Lung (tissue), 12 donors: Measurements from ENCODE around the gene UGT1A8. TPM values are rescaled to one million over a fixed set of nuclear protein-coding genes. Genes with fewer than 3 reads are reported as not detected.
A peak's percentile ranks its signal among the peaks of the same experiment; 100 is the strongest.

ENCODE experiments used
- ATAC-seq: fragments of 200-7000 bp; cut with Tn5 transposase; one replicate; pipeline ENCODE4 v1.9.1; 2020; ENCODE audit warnings: moderate number of reproducible peaks; ENCODE audit not compliant: insufficient read depth, low FRiP score
- DNase-seq, 3 donors: peaks; one replicate each; pipeline ENCODE4 v3.0.0-alpha.2; 2013 to 2017
- H3K27ac ChIP-seq, 2 donors: one replicate each; pipeline ENCODE4 v1.5.1; 2013; ENCODE audit warnings: mild to moderate bottlenecking in 2 of 2, moderate library complexity in 2 of 2, control low read depth in 1 of 2, inconsistent platforms in 1 of 2, low read depth in 1 of 2, low read length in 1 of 2
- H3K27me3 ChIP-seq, 3 donors: one replicate each; pipeline ENCODE4 v1.5.1; 2013; ENCODE audit warnings: low read length in 2 of 3; ENCODE audit not compliant: control insufficient read depth in 3 of 3, insufficient read depth in 3 of 3
- H3K36me3 ChIP-seq, 4 donors: one replicate each; pipeline ENCODE4 v1.5.1; 2013; ENCODE audit warnings: low read length in 4 of 4, mild to moderate bottlenecking in 1 of 4, moderate library complexity in 1 of 4; ENCODE audit not compliant: control insufficient read depth in 4 of 4, insufficient read depth in 4 of 4
- H3K4me1 ChIP-seq, 5 donors: one replicate each; pipeline ENCODE4 v1.5.1; 2013; ENCODE audit warnings: low read length in 5 of 5, mild to moderate bottlenecking in 2 of 5, moderate library complexity in 1 of 5; ENCODE audit not compliant: control insufficient read depth in 5 of 5, insufficient read depth in 5 of 5
- H3K4me3 ChIP-seq: one replicate; pipeline ENCODE4 v1.5.1; 2013; ENCODE audit warnings: mild to moderate bottlenecking, control low read depth, moderate library complexity
- H3K9ac ChIP-seq, 2 donors: one replicate each; pipeline ENCODE4 v1.5.1; 2013; ENCODE audit warnings: low read length in 2 of 2, control low read depth in 1 of 2; ENCODE audit not compliant: insufficient read depth in 1 of 2
- H3K9me3 ChIP-seq, 4 donors: one replicate each; pipeline ENCODE4 v1.5.1; 2013; ENCODE audit warnings: low read length in 3 of 4, mild to moderate bottlenecking in 1 of 4, moderate library complexity in 1 of 4; ENCODE audit not compliant: control insufficient read depth in 4 of 4, insufficient read depth in 3 of 4
- CTCF ChIP-seq: IDR thresholded peaks from 2 replicates; pipeline ENCODE4 v1.5.1; 2012; ENCODE audit warnings: mild to moderate bottlenecking; ENCODE audit errors: control extremely low read depth, extremely low read depth
- WGBS, 2 donors: extraction: QIAGEN DNeasy Blood & Tissue Kit; methylation state at CpG; one replicate each; pipeline ENCODE4 v1.1.7; 2013; 5-methylcytosine and 5-hydroxymethylcytosine counted together
- polyA plus RNA-seq, 2 donors: library from polyadenylated mRNA; stranded (reverse); fragments of 200-250 nt; gene quantifications; one replicate each; pipeline ENCODE4 v1.2.1, GENCODE V29; 2013
- total RNA-seq, 2 donors: library from RNA; depleted of rRNA in 1 of 2; stranded (reverse); fragments of >200 nt in 1 of 2; gene quantifications; one replicate each; pipeline ENCODE4 v1.2.1, GENCODE V29; 2014 to 2021
- donor health status: control.
- donor health status: control.
- donor health status: Bipolar disorder and iron deficiency.
- donor health status: healthy.
- donor health status: DM: yes; HTN: yes; CAD: no.

UGT1A8 gene
- total and polyA plus RNA-seq, 4 donors: 0.26 TPM; not detected in 3

- 38 to 42% methylated on average over 11 of the region's 11 CpGs for WGBS, 2 donors
- ATAC-seq: peak; percentile 72
- TF ChIP-seq CTCF: peak; percentile 55
These were observed 94.0 kb downstream of the UGT1A8 start for GRCh38 chr2:233711312-233712008.

GRCh38 chr2:233712611-233713261 lies 95.3 kb downstream of the UGT1A8 start, which contains the start of gene UGT1A5:
Gene UGT1A5 (plus strand): TSS chr2:233712907. CDS start chr2:233712992, 85 bp downstream.
- no peak within 1 kb of the TSS for H3K4me3 ChIP-seq
- no peak for TF ChIP-seq CTCF
- no peak for DNase-seq
- H3K27ac ChIP-seq: no peak within 1 kb of the TSS
- H3K27me3 ChIP-seq: no peaks in the 10 kb centered on the region
- ATAC-seq: no peak
- no peaks in the 10 kb centered on the region for H3K9me3 ChIP-seq
- 81 to 85% methylated on average over 14 of the region's 14 CpGs for WGBS, 2 donors
- no peaks in the 10 kb centered on the region for H3K4me1 ChIP-seq
- H3K9ac ChIP-seq: no peak within 1 kb of the TSS
- H3K36me3 ChIP-seq: no peaks in the 10 kb centered on the region

More at GRCh38 chr2:233711312-233712008, 94.0 kb downstream of the UGT1A8 start:
- DNase-seq: peak; percentile 78 to 84 (median 83)
- Histone ChIP-seq H3K4me3 (no peak overlapping the region), H3K36me3 (no peaks in the 10 kb centered on the region), H3K9ac (no peak overlapping the region), H3K4me1 (no peaks in the 10 kb centered on the region), H3K27me3 (no peaks in the 10 kb centered on the region), H3K9me3 (no peaks in the 10 kb centered on the region), H3K27ac (no peak overlapping the region)

GRCh38 chr2:233713262-233713615 lies 95.8 kb downstream of the UGT1A8 start:
- no peak for ATAC-seq
- Histone ChIP-seq H3K4me3 (no peak overlapping the region), H3K27ac (no peak overlapping the region), H3K9me3 (no peaks in the 10 kb centered on the region), H3K4me1 (no peaks in the 10 kb centered on the region), H3K27me3 (no peaks in the 10 kb centered on the region), H3K9ac (no peak overlapping the region), H3K36me3 (no peaks in the 10 kb centered on the region)
- DNase-seq: no peak
- no peak for TF ChIP-seq CTCF
- 73 to 79% methylated on average over 7 of the region's 7 CpGs for WGBS, 2 donors
